Urinary bladder (tissue), 4 donors: ENCODE results near the gene CTBP1. TPM values are rescaled to one million over a fixed set of nuclear protein-coding genes. Genes with fewer than 3 reads are reported as not detected.
A peak's percentile ranks its signal among the peaks of the same experiment; 100 is the strongest.

Source experiments
- DNase-seq: peaks from one replicate; pipeline ENCODE4 v3.0.0-alpha.2; 2015; ENCODE audit errors: extremely low spot score
- H3K27ac ChIP-seq: one replicate; pipeline ENCODE4 v1.5.1; 2013; ENCODE audit warnings: low read depth, mild to moderate bottlenecking, moderate library complexity
- H3K36me3 ChIP-seq: one replicate; pipeline ENCODE4 v1.6.1; 2013; ENCODE audit warnings: mild to moderate bottlenecking, moderate library complexity; ENCODE audit not compliant: insufficient read depth
- H3K4me1 ChIP-seq: one replicate; pipeline ENCODE4 v1.6.1; 2013; ENCODE audit warnings: mild to moderate bottlenecking, moderate library complexity; ENCODE audit not compliant: insufficient read depth
- H3K4me3 ChIP-seq: one replicate; pipeline ENCODE4 v1.5.1; 2013; ENCODE audit warnings: low read depth, low read length
- WGBS: extraction: QIAGEN DNeasy Blood & Tissue Kit; methylation state at CpG from one replicate; pipeline ENCODE4 v1.1.7; 2013; 5-methylcytosine and 5-hydroxymethylcytosine counted together
- polyA plus RNA-seq: library from polyadenylated mRNA; stranded (reverse); fragments of 200-250 nt; gene quantifications from one replicate; pipeline ENCODE4 v1.2.3, GENCODE V29; 2013
- total RNA-seq: library from RNA; depleted of rRNA; stranded (reverse); fragments of >200 nt; gene quantifications from one replicate; pipeline ENCODE4 v1.2.3, GENCODE V29; 2014
- donor health status: healthy with polysubstance abuse.
- donor health status: healthy.

CTBP1 gene
- total and polyA plus RNA-seq, 2 donors = 85.9 to 140 TPM

- DNase-seq = no peak
- peaks cover 3% of the 10 kb centered on the region for H3K4me1 ChIP-seq
- no peak overlapping the region for H3K4me3 ChIP-seq
- H3K36me3 ChIP-seq = peaks cover 7% of the 10 kb centered on the region
- H3K27ac ChIP-seq = no peak overlapping the region
- 84% methylated on average over 48 of the region's 48 CpGs for WGBS
These were observed 34.5 kb downstream of the CTBP1 start for GRCh38 chr4:1214101-1215095.

GRCh38 chr4:1213336-1213995 lies 35.5 kb downstream of the CTBP1 start:
- Histone ChIP-seq H3K36me3 (peaks cover 7% of the 10 kb centered on the region), H3K4me1 (peaks cover 3% of the 10 kb centered on the region), H3K4me3 (no peak overlapping the region), H3K27ac (no peak overlapping the region)
- no peak for DNase-seq
- WGBS = 92% methylated on average over 20 of the region's 20 CpGs

- peaks cover 7% of the 10 kb centered on the region for H3K36me3 ChIP-seq
- 88% methylated on average over 20 of the region's 20 CpGs for WGBS
- DNase-seq = no peak
- H3K4me3 ChIP-seq = no peak overlapping the region
- H3K27ac ChIP-seq = no peak overlapping the region
- H3K4me1 ChIP-seq = peaks cover 3% of the 10 kb centered on the region
These were observed 36.2 kb downstream of the CTBP1 start for GRCh38 chr4:1212546-1213335.

- no peak for DNase-seq
- WGBS = 69% methylated on average over 34 of the region's 34 CpGs
- no peaks in the 10 kb centered on the region for H3K4me1 ChIP-seq
- H3K36me3 ChIP-seq = peaks cover 7% of the 10 kb centered on the region
- H3K27ac ChIP-seq = no peak overlapping the region
- H3K4me3 ChIP-seq = no peak overlapping the region
These were observed 36.9 kb downstream of the CTBP1 start for GRCh38 chr4:1211891-1212545.

- H3K4me3 ChIP-seq = no peak overlapping the region
These were observed 37.6 kb downstream of the CTBP1 start for GRCh38 chr4:1211371-1211770.

GRCh38 chr4:1210971-1211370 lies 38.0 kb downstream of the CTBP1 start:
- no peak for DNase-seq
- Histone ChIP-seq H3K27ac (no peak overlapping the region), H3K4me3 (no peak overlapping the region), H3K36me3 (peaks cover 7% of the 10 kb centered on the region), H3K4me1 (no peaks in the 10 kb centered on the region)
- 66% methylated on average over 10 of the region's 10 CpGs for WGBS

More at GRCh38 chr4:1211371-1211770, 37.6 kb downstream of the CTBP1 start:
- Histone ChIP-seq H3K4me1 (no peaks in the 10 kb centered on the region), H3K27ac (no peak overlapping the region), H3K36me3 (peaks cover 7% of the 10 kb centered on the region)
- no peak for DNase-seq
- 86% methylated on average over 13 of the region's 13 CpGs for WGBS

- DNase-seq = no peak
- Histone ChIP-seq H3K4me3 (no peak overlapping the region), H3K4me1 (no peaks in the 10 kb centered on the region), H3K27ac (peak overlapping the region; percentile 12), H3K36me3 (peaks cover 7% of the 10 kb centered on the region)
- WGBS = 65% methylated on average over 22 of the region's 22 CpGs
These were observed 38.6 kb downstream of the CTBP1 start for GRCh38 chr4:1210241-1210841.

GRCh38 chr4:1209821-1210220 lies 39.1 kb downstream of the CTBP1 start:
- 12% methylated on average over 11 of the region's 11 CpGs for WGBS
- H3K4me1 ChIP-seq = no peaks in the 10 kb centered on the region
- no peak overlapping the region for H3K4me3 ChIP-seq
- no peak for DNase-seq
- peaks cover 7% of the 10 kb centered on the region for H3K36me3 ChIP-seq
- H3K27ac ChIP-seq = peak overlapping the region; percentile 48

- H3K4me1 ChIP-seq = no peaks in the 10 kb centered on the region
- DNase-seq = no peak
- no peak overlapping the region for H3K4me3 ChIP-seq
- H3K27ac ChIP-seq = peak overlapping the region; percentile 61
- H3K36me3 ChIP-seq = peaks cover 4% of the 10 kb centered on the region
- WGBS = 41% methylated on average over 31 of the region's 31 CpGs
These were observed 39.8 kb downstream of the CTBP1 start for GRCh38 chr4:1208970-1209704.

GRCh38 chr4:1208266-1208961 lies 40.5 kb downstream of the CTBP1 start:
- WGBS = 54% methylated on average over 37 of the region's 37 CpGs
- Histone ChIP-seq H3K4me3 (no peak overlapping the region), H3K27ac (peak overlapping the region; percentile 61), H3K4me1 (no peaks in the 10 kb centered on the region), H3K36me3 (peaks cover 4% of the 10 kb centered on the region)
- DNase-seq = no peak

- peak; percentile 41 for DNase-seq
- H3K4me1 ChIP-seq = no peaks in the 10 kb centered on the region
- no peak overlapping the region for H3K27ac ChIP-seq
- no peak overlapping the region for H3K4me3 ChIP-seq
- 50% methylated on average over 28 of the region's 31 CpGs for WGBS
- peaks cover 3% of the 10 kb centered on the region for H3K36me3 ChIP-seq
These were observed 41.2 kb downstream of the CTBP1 start for GRCh38 chr4:1207603-1208265.
